GM18873 (cell line): Measurements from ENCODE around the gene ZNF691.
"Not testable (repeated sequence)": the region's sequence is repeated elsewhere in the genome, so short reads cannot be mapped to it uniquely, and the experiment has no call there.

Experiments used
- ATAC-seq: cut with Tn5 transposase; IDR thresholded peaks from one replicate; pipeline ENCODE4 v1.9.1; 2021; ENCODE audit warnings: mild to moderate bottlenecking, moderate library complexity, moderate number of reproducible peaks; ENCODE audit not compliant: unreplicated experiment, low FRiP score

The ZNF691 gene

DNA sequence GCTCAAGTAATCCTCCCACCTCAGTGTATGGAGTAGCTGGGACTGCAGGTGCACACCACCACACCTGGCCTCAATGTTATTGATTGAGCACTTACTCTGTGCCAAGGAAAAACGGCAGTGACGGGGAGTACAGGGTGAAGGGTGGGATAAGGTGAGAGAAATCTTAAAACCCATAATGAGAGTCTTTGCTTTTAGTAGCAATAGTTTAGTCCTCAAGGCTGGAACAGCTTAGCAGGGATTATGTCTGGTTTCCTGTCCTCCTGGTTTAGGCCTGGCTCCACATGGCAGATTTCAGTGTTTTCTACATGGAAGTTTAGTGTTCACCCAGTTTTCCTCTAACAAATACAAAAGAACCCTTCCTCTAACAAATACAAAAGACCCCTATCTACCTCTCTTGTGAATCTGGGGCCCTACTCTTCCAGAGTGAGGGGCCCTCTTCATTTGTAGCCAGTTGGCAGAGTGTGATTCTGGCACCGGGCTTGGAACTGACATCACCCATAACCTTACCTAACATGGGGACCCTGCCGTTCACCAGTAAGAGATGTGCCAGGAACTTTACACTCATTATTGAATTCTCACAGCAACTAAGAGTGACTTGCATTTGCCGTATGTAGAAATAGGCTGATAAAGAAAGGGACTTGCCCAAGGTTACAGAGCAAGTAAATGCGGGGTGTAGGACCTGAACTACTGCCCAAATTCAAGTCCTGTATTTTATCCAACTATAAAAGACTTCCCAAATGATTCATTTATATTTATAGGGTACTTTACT lies 6.9 kb downstream of the ZNF691 start:
- ATAC-seq, result no peak

DNA sequence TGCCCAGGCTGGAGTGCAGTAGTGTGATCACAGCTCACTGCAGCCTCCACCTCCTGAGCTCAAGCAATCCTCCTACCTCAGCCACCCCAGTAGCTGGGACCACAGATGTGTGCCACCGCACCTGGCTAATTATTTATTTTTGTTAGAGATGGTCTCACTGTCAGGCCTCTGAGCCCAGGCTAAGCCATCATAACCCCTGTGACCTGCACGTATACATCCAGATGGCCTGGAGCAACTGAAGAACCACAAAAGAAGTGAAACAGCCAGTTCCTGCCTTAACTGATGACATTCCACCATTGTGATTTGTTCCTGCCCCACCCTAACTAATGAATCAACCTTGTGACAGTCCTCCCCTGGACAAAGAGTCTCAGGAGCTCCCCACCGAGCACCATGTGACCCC lies 10.1 kb downstream of the ZNF691 start:
- not testable (repeated sequence) for ATAC-seq

DNA sequence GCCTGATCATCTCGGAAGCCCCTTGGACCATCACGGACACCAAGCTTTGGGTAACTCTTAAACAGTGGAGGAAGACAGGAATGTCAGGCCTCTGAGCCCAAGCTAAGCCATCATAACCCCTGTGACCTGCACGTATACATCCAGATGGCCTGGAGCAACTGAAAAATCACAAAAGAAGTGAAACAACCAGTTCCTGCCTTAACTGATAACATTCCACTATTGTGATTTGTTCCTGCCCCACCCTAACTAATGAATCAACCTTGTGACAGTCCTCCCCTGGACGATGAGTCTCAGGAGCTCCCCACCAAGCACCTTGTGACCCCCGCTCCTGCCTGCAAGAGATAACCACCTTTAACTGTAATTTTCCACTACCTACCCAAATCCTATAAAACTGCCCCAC lies 13.0 kb downstream of the ZNF691 start:
- ATAC-seq, result not testable (repeated sequence)

DNA sequence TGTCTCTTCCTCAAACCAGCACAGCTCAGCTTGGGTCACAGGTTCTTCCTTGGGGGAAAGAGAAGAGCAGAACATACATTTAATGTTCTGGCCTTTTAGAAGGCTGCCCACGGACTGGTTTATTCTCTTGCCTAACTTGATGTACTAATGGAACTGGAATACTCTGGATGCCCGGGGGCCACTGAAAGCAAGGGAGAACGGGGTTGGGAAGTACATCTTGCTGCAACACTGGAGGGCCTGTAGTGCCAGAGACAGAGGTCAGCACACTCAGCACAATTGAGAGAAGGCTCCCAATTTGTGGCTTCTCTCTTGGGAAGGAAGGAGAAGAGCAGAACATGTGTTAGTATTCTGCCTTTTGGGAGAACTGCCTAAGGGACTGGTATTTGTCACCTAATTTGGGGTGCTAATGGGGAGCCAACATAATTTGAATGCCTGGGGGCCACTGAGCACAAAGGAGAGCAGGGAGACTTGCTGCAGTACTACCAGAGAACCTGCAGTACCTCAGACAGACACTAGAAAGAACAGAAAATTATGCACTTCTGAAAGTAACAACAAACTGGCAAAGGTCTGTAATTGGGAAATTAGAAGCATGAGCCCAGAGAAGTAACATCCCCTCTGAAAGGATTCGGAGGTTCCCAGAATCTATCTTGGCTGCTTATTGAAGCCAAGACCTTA lies 14.1 kb downstream of the ZNF691 start:
- no peak for ATAC-seq

DNA sequence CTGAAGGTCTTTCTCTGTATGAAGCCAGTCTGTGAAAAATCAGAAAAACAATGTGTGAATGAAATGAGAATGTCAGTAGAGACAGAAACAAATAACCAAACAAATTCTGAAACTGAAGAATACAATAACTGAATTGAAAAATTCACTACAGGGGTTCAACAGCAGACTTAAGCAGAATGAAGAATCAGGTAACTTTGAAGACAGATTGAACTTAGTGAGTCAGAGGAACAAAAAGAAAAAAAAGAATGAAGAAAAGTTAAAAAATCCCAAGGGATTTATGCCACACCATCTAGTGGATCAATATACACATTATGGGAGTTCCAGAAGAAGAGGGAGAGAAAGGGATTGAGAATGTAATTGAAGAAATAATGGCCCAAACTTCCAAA lies 14.6 kb downstream of the ZNF691 start:
- no peak for ATAC-seq

DNA sequence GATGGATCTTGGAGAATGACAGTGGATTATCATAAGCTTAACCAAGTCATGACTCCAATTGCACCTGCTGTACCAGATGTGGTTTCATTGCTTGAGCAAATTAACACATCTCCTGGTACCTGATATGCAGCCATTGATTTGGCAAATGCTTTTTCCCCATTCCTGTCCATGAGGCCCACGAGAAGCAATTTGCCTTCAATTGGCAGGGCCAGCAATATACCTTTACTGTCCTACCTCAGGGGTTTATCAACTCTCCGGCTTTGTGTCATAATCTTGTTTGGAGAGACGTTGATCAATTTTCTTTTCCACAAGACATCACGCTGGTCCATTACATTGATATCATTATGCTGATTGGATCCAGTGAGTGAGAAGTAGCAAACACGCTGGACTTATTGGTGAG lies 20.1 kb downstream of the ZNF691 start:
- ATAC-seq, result no peak

DNA sequence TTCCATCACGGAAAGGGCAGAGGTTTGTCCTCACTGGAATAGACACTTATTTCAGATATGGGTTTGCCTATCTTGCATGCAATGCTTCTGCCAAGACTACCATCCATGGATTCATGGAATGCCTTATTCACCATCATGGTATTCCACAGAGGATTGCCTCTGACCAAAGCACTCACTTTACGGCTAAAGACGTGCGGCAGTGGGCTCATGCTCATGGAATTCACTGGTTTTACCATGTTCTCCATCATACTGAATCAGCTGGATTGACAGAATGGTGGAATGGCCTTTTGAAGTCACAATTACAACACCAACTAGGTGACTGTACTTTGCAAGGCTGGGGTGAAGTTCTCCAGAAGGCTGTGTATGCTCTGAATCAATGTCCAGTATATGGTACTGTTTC lies 22.1 kb downstream of the ZNF691 start:
- ATAC-seq, result not testable (repeated sequence)

DNA sequence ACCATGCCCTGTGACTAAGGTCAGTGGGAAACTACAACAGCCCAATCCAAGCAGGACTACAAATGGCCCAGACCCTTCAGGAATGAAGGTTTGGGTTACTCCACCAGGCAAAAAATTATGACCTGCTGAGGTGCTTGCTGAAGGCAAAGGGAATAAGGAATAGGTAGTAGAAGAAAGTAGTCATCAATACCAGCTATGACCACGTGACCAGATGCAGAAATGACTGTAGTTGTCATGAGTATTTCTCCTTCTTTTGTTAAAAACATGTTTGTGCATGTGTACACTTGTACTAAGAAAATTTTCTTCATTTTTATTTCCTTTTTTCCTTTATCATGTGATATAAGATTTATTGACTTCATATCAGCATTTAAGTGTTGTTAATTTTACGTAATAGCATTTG lies 22.8 kb downstream of the ZNF691 start:
- ATAC-seq, result not testable (repeated sequence)

DNA sequence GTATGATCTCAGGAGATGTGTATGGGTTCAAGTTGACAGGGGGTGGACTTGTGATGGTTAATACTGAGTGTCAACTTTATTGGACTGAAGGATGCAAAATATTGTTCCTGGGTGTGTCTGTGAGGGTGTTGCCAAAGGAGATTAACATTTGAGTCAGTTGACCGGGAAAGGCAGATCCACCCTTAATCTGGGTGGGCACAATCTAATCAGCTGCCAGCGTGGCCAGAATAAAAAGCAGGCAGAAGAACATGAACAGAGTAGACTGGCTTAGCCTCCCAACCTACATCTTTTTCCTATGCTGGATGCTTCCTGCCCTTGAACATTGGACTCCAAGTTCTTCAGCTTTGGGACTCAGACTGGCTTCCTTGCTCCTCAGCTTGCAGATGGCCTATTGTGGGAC lies 23.3 kb downstream of the ZNF691 start:
- not testable (repeated sequence) for ATAC-seq

DNA sequence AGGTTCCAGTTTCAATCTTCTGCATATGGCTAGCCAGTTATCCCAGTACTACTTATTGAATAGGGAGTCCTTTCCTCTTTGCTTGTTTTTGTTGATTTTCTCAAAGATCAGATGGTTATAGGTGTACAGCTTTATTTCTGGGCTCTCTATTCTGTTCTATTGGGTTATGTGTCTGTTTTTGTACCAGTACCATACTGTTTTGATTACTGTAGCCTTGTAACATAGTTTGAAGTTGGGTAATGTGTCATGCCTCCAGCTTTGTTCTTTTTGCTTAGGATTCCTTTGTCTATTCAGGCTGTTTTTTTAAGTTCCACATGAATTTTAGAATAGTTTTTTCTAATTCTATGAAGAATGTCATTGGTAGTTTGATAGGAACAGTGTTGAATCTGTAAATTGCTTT lies 26.7 kb downstream of the ZNF691 start:
- ATAC-seq, result not testable (repeated sequence)

DNA sequence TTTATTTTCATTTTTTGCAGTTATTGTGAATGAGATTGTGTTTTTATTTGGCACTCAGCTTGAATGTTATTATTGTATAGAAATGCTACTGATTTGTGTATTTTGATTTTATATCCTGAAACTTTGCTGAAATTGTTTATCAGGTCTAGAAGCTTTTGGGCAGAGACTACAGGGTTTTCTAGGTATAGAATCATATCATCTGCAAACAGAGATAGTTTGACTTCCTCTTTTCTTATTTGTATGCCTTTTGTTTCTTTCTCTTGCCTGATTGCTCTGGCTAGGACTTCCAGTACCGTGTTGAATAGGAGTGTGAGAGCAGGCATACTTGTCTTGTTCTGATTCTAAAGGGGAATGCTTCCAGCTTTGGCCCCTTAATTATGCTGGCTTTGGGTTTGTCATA lies 27.3 kb downstream of the ZNF691 start:
- ATAC-seq, result no peak

DNA sequence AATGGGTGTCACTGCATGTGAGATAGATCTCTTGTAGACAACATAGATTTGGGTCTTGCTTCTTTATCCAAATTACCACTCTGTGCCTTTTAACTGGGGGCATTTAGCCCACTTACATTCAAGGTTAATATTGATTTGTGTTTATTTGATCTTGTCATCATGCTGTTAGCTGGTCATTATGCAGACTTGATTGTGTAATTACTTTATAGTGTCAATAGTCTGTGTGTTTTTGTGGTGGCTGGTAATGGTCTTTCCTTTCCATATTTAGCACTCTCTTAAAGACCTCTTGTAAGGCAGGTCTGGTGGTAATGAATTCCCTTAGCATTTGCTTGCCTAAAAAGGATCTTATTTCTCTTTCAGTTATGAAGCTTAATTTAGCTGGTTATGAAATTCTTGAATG lies 29.6 kb downstream of the ZNF691 start:
- ATAC-seq, result no peak

DNA sequence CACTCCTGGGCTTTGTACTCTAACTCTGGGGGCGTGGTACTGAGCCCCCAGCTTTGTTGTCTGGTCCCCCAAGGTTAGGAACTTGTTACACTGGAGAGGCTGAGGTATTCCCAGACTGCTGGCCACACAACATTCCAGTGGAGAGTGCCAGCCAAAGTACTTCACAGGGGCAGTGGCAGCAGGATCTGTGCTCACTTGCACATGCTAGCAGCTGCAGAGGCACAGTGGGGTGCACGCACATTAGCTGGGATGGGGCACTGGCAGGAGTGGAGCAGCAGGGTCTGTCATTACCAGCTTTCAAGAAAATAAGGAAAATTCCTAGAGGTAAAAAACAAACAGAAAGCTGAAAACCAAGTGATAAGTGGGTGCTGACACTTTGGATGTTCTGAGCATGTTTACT lies 31.0 kb downstream of the ZNF691 start:
- ATAC-seq, result no peak

DNA sequence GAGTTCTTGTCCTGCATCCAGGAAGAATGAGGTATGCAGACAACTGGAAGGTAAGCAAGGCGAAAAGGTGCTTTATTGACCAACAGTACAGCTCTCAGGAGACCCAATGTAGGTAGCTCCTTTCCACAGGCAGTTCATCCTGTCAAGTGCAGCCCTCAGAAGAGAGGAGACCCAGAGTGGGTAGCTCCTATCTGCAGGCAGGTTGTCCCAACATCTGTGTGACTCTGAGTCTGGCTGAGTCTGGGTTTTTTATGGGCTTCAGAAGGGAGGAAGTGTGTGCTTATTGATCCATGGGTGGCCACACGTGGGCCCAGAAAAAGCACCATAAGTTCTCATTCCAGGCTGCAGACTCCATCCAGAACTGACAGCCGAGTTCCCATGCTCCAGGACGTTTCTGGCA lies 34.0 kb downstream of the ZNF691 start:
- no peak for ATAC-seq

DNA sequence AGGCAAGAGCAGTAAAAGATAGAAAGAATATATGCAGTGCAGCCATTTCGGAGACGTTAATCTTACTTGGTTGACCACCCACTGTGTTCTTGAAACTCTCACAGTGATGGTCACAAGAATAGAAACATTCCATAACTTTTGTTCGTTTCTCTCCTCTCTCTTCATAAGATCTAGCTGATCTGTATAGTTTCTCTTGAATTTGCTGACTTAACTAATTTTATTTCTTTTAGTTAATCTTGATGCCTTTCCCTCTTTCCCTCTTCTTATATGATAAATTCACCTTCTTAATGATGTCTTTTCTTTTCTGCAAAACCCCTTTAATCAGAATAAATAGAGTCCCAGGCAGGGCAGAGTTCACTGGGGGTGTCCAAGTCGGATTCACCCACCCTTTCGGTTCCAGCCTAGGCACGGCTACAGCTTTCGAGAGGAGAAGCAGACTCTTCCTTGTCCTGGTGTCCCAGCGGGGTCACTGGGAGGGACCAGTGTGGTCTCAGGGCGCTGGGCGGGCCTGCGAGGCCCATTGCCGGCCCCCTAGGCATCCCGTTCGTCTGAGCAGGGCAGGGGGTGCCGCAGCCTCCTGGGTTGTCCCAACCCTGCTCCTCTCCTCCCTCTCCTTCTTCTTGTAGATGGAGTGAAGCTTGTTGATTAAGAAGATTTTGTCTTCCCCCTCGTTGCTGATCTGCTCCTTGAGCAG lies 39.8 kb downstream of the ZNF691 start:
- no peak for ATAC-seq

DNA sequence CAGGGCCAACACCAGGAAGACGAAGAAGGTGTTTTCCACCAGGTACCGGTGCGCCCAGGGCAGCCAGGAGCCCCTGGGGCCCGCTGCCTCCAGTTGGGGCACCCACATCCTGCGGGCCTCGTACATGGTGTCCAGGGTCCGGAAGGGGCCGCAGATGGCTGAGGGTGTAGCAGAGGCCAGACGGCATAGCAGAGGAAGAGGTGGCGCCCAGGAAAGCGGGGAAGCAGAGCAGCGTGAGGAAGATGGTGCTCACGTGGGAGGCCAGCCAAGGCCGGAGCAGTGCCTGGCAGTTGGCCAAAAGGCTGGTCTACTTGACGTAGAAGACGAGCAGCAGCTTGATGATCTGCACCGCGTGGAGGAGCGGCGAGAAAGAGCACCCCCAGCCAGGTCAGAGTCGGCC lies 40.4 kb downstream of the ZNF691 start:
- ATAC-seq, result no peak

DNA sequence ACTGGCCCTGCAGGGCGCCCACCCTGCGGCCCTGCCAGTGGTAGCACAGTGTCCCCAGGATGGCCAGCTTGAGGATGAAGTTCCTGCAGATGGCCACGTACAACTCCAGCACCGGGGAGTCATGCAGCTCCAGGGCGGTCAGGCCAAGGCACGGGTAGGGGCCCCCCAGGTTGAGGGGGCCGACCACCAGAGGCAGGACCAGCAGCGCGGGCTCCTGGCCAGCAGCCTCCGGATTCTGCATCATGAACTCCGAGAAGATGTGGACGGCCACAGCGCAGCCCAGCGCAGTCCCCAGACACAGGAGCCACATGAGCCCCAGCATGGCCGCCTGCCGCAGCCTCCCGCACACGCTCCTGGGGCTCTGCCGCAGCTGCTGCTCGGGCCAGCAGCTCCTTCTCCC lies 41.0 kb downstream of the ZNF691 start:
- no peak for ATAC-seq

DNA sequence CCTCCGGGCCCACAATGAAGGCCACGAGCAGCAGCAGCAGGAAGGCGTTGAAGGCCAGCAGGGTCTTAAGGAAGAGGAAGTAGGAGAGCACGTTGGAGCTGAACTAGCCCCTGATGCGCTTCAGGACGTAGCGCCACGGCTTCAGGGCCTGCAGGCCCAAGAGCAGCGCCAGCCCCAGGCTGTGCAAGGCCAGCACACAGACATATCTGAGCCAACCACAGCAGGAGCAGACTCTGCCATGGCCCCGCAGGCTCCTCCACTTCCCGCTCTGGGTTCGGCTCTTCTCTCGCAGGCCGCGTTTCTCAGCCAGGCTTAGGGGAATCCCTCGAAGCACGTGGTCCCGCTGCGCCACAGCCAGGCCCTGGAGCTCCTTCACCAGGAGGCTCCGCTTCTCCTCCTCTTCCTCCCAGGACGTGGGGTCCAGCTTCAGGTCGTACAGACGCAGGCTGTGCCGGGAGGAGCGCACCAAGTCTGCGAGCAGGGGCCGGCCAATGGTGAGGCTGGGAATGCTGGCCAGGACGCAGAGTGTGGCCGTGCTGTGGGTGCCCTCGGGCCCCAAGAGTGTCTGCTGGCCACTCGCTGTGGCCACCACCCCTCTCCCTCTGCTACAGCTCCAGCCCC lies 41.7 kb downstream of the ZNF691 start:
- ATAC-seq, result no peak

DNA sequence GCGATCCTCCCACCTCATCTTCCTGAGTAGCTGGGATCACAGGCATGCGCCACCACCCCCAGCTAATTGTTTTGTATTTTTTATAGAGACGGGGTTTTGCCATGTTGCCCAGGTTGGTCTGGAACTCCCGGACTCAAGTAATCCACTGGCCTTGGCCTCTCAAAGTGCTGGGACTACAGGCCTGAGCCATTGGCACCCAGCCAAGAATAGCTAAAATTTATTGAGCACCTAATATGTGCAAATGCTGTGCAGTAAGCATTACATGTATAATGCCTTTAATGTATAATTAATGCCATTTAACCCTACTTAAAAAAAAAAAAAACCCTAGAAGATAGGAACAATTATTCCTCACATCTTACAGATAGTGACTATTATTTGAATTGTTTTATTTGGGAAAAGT lies 42.9 kb downstream of the ZNF691 start:
- ATAC-seq, result no peak

DNA sequence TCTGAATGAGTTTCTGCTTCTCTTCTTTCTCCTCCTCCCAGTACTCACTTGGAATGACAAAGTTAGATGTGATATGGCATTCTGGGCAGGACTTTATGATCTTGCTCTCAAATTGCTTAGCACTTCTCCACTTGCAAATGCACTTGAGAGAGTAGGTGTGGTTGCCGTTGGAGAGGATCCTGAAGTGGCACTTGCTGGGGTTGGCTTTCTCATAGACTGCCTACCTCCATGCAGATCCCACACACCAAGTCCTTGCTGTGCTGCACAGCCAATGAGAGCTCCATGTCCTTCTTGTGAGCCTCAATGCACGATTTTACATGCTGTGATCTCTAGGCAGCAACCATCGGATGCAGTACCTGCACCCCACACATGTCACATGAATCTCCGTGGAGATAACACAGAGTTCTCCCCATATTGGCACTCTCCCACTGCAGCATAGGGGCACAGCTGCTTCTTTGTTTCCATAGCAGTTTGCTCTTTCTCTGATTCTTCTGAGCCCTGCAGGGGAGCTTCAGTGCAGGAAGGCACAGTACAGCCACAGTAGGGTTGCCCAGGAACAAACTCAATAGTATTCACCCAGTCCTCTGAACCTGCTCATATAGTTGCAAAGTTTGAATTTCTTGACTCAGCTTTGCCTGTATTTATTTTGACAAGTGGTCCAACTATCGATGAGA lies 45.2 kb downstream of the ZNF691 start:
- ATAC-seq, result no peak

DNA sequence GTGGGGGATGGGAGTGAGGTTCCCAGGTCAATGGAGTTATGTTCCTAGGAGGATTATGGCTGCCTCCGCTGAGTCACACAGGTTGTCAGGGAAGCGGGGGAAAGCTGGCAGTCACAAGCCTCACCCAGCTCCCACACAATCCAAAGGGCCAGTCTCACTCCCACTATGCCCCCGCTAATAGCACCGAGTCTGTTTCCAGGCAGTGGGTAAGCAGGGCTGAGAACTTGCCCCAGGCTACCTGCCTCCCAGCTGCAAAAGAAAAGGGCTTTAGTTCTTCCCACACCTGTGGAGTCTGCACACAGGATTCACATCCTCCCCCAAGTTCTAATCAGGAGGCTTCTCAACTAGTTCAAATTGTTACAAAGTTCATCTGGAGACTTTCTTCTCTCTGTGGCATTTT lies 53.5 kb downstream of the ZNF691 start:
- not testable (repeated sequence) for ATAC-seq
